Keratinocyte (primary cell): ENCODE data around the gene BATF2. TPM values are rescaled to one million over a fixed set of nuclear protein-coding genes. Genes with fewer than 3 reads are reported as not detected.

Experiments used
- DNase-seq: peaks from one replicate; pipeline ENCODE4 v3.0.0-alpha.2; 2011; ENCODE audit warnings: low read depth, missing footprints, low spot score
- FAIRE-seq: peaks from 2 replicates; lab custom pipeline; 2011; peaks lifted over from hg19 to GRCh38; lab: Jason Lieb, UNC
- H2AFZ ChIP-seq: 2 replicates; pipeline ENCODE4 v1.6.0; 2012; ENCODE audit warnings: low read length, control low read depth, inconsistent platforms; ENCODE audit not compliant: control insufficient read depth
- H3K27ac ChIP-seq: 2 replicates; pipeline ENCODE4 v1.5.1; 2011; ENCODE audit warnings: low read length; ENCODE audit not compliant: control insufficient read depth, insufficient read depth
- H3K27me3 ChIP-seq: 3 replicates; pipeline ENCODE4 v1.6.0; 2011; ENCODE audit warnings: low read length; ENCODE audit not compliant: control insufficient read depth, insufficient read depth; ENCODE audit errors: extremely low read depth
- H3K36me3 ChIP-seq, 2 experiments: 2 replicates in 1 of 2; 3 replicates in 1 of 2; pipeline ENCODE4 v1.5.1; 2011; ENCODE audit warnings: low read length in 2 of 2, mild to moderate bottlenecking in 1 of 2; ENCODE audit not compliant: control insufficient read depth in 2 of 2, insufficient read depth in 2 of 2; ENCODE audit errors: extremely low read depth in 1 of 2
- H3K4me1 ChIP-seq: 3 replicates; pipeline ENCODE4 v1.5.1; 2011; ENCODE audit warnings: low read length; ENCODE audit not compliant: control insufficient read depth, insufficient read depth; ENCODE audit errors: extremely low read depth
- H3K4me2 ChIP-seq: 3 replicates; pipeline ENCODE4 v1.6.0; 2011; ENCODE audit warnings: low read depth, low read length; ENCODE audit not compliant: control insufficient read depth, insufficient read depth; ENCODE audit errors: extremely low read depth
- H3K4me3 ChIP-seq, 3 experiments: fragments of 200-600 bp in 1 of 3; sonication (generic) in 1 of 3; 2 replicates in 2 of 3; 3 replicates in 1 of 3; pipeline ENCODE4 v1.5.1; 2011 to 2016; ENCODE audit warnings: low read length in 3 of 3, mild to moderate bottlenecking in 3 of 3, control low read depth in 2 of 3, inconsistent platforms in 1 of 3, low read depth in 1 of 3, mixed read lengths in 1 of 3, mixed run types in 1 of 3, moderate library complexity in 1 of 3; ENCODE audit not compliant: control insufficient read depth in 2 of 3, insufficient read depth in 2 of 3; ENCODE audit errors: extremely low read depth in 1 of 3
- H3K79me2 ChIP-seq: 2 replicates; pipeline ENCODE4 v1.6.0; 2012; ENCODE audit warnings: low read length; ENCODE audit not compliant: control insufficient read depth, insufficient read depth
- H3K9ac ChIP-seq: 3 replicates; pipeline ENCODE4 v1.6.0; 2011; ENCODE audit warnings: low read length; ENCODE audit not compliant: control insufficient read depth, insufficient read depth; ENCODE audit errors: extremely low read depth
- H3K9me1 ChIP-seq: 3 replicates; pipeline ENCODE4 v1.6.0; 2011; ENCODE audit warnings: low read length; ENCODE audit not compliant: control insufficient read depth, insufficient read depth; ENCODE audit errors: extremely low read depth
- H3K9me3 ChIP-seq: 2 replicates; pipeline ENCODE4 v1.5.1; 2012; ENCODE audit warnings: low read depth, low read length; ENCODE audit not compliant: control insufficient read depth
- H4K20me1 ChIP-seq: 3 replicates; pipeline ENCODE4 v1.6.0; 2011; ENCODE audit warnings: low read length; ENCODE audit not compliant: control insufficient read depth, insufficient read depth; ENCODE audit errors: extremely low read depth
- EZH2 ChIP-seq: IDR thresholded peaks from one replicate; pipeline ENCODE4 v1.6.1; 2012; ENCODE audit warnings: inconsistent platforms, mild to moderate bottlenecking, low read length, moderate library complexity
- dilution Hi-C: fragments of 300-500 bp; cut with MboI; formaldehyde crosslinking; loops from one replicate; pipeline ENCODE4 v1.7.0; 2020; ENCODE audit warnings: low sequenced_read_pairs; ENCODE audit not compliant: extremely low pct_ligation_motif_present
- polyA plus RNA-seq, 5 experiments: library from polyadenylated mRNA; depleted of rRNA in 3 of 5; stranded (reverse) in 3 of 5; stranded (forward) in 1 of 5; unstranded in 1 of 5; fragments of >200 nt; gene quantifications; 1 replicate in 1 of 5; 2 replicates in 3 of 5; 3 replicates in 1 of 5; pipeline versions ENCODE4 v1.2.1 to v1.2.3, GENCODE V29; 2011 to 2012; ENCODE audit warnings: missing spikeins in 2 of 5, low read depth in 1 of 5, low replicate concordance in 1 of 5
- small RNA-seq, 3 experiments: library from RNA; depleted of rRNA; stranded (forward); fragments of <200 nt; gene quantifications; one replicate each; pipeline ENCODE3, GENCODE V24; 2012; ENCODE audit warnings: low read depth in 3 of 3, low replicate concordance in 1 of 3; ENCODE audit not compliant: insufficient read length in 3 of 3
- TF ChIP-seq, protein P1 (sequence below), 3 experiments: IDR thresholded peaks in 1 of 3; conservative IDR thresholded peaks in 1 of 3; optimal IDR thresholded peaks in 1 of 3; 2 replicates in 2 of 3; 3 replicates in 1 of 3; pipeline versions ENCODE3 to v1.5.1; 2011; ENCODE audit warnings: low read length in 3 of 3, mild to moderate bottlenecking in 3 of 3, moderate library complexity in 2 of 3, control low read depth in 1 of 3, inconsistent platforms in 1 of 3; ENCODE audit not compliant: insufficient read depth in 2 of 3; ENCODE audit errors: extremely low read depth in 1 of 3

The BATF2 gene
- polyA plus RNA-seq, 1 donor (not counting 4 experiments of a cell fraction or from before 2014, with no cell fraction given): 0.10 TPM

DNA sequence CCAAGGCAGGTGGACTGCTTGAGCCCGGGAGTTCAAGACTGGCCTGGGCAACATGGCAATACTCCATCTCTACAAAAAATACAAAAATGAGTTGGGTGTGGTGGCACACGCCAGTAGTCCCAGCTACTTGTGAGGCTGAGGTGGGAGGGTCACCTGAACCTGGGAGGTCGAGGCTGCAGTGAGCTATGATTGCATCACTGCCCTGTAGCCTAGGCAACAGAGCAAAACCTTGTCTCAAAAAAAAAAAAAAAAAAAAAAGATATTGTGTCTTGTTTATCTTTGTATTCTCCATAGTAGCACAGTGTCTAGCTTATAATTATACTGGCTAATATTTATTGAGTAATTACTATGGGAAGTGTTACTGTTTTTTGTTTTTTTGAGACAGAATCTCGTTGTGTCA lies 45.2 kb downstream of the BATF2 start:
- FAIRE-seq (no peak), DNase-seq (no peak)
- H3K4me3 ChIP-seq: no peak overlapping the region
- TF ChIP-seq, protein P1, sequence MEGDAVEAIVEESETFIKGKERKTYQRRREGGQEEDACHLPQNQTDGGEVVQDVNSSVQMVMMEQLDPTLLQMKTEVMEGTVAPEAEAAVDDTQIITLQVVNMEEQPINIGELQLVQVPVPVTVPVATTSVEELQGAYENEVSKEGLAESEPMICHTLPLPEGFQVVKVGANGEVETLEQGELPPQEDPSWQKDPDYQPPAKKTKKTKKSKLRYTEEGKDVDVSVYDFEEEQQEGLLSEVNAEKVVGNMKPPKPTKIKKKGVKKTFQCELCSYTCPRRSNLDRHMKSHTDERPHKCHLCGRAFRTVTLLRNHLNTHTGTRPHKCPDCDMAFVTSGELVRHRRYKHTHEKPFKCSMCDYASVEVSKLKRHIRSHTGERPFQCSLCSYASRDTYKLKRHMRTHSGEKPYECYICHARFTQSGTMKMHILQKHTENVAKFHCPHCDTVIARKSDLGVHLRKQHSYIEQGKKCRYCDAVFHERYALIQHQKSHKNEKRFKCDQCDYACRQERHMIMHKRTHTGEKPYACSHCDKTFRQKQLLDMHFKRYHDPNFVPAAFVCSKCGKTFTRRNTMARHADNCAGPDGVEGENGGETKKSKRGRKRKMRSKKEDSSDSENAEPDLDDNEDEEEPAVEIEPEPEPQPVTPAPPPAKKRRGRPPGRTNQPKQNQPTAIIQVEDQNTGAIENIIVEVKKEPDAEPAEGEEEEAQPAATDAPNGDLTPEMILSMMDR (optimal IDR thresholded peaks at IDR 0.05 in 1 of 3, IDR thresholded peaks at IDR 0.05 in 1 of 3, conservative IDR thresholded peaks at IDR 0.05 in 1 of 3; ENCODE audit: extremely low read depth in 1 of 3, insufficient read depth in 2 of 3, low read length in 3 of 3): no peak
- H3K9ac ChIP-seq: no peak overlapping the region
- no peaks in the 10 kb centered on the region for H3K9me1 ChIP-seq
- no peak overlapping the region for H3K4me2 ChIP-seq
- no peak overlapping the region for H2AFZ ChIP-seq
- H3K27me3 ChIP-seq: no peaks in the 10 kb centered on the region
- dilution Hi-C loops: no loop called here
- no peaks in the 10 kb centered on the region for H3K36me3 ChIP-seq
- no peaks in the 10 kb centered on the region for H3K79me2 ChIP-seq
- no peak overlapping the region for H3K27ac ChIP-seq
- no peaks in the 10 kb centered on the region for H4K20me1 ChIP-seq
- H3K4me1 ChIP-seq: no peaks in the 10 kb centered on the region
- no peaks in the 10 kb centered on the region for H3K9me3 ChIP-seq

- Histone ChIP-seq H2AFZ (no peak overlapping the region), H3K27me3 (no peaks in the 10 kb centered on the region), H3K36me3 (no peaks in the 10 kb centered on the region), H3K4me3 (no peak overlapping the region), H3K4me1 (no peaks in the 10 kb centered on the region), H3K79me2 (no peaks in the 10 kb centered on the region), H4K20me1 (no peaks in the 10 kb centered on the region), H3K9me3 (no peaks in the 10 kb centered on the region), H3K9me1 (no peaks in the 10 kb centered on the region), H3K4me2 (no peak overlapping the region), H3K9ac (no peak overlapping the region), H3K27ac (no peak overlapping the region)
- FAIRE-seq (no peak), DNase-seq (no peak)
- TF ChIP-seq, protein P1 (optimal IDR thresholded peaks at IDR 0.05 in 1 of 3, IDR thresholded peaks at IDR 0.05 in 1 of 3, conservative IDR thresholded peaks at IDR 0.05 in 1 of 3; ENCODE audit: extremely low read depth in 1 of 3, insufficient read depth in 2 of 3, low read length in 3 of 3): no peak
- no peak for TF ChIP-seq EZH2
- dilution Hi-C loops: no loop called here
Observed at GRCh38 chr11:64947208-64947814, 49.5 kb downstream of the BATF2 start.

Small RNAs within 50 kb of the gene (small RNA-seq; reads per million reads assigned to genes)
- gene MIR6879 (0 reads per million in 3 experiments), gene SNX15 (0 to 0.33 (median 0) reads per million in 3 experiments)

Other genes starting within 250 kb of the BATF2 start
- gene PYGM, start 237.0 kb downstream of the BATF2 start, polyA plus RNA-seq: 0.05 to 0.14 TPM in 2 of 3 replicates, not detected in the other
- 34.3 to 153 TPM (median 54.5 TPM) in 3 replicates for gene SF1, start 218.4 kb downstream of the BATF2 start, polyA plus RNA-seq
- 6.7 to 12.5 TPM (median 10.7 TPM) in 3 replicates for gene MAP4K2, start 193.8 kb downstream of the BATF2 start, polyA plus RNA-seq
- gene MEN1, start 186.4 kb downstream of the BATF2 start, polyA plus RNA-seq: 14.2 to 19.1 TPM (median 18.2 TPM) in 3 replicates
- 2.2 to 4.0 TPM (median 2.5 TPM) in 3 replicates for gene CDC42BPG, start 152.3 kb downstream of the BATF2 start, polyA plus RNA-seq
- 73.9 to 192 TPM (median 75.6 TPM) in 3 replicates for gene EHD1, start 118.3 kb downstream of the BATF2 start, polyA plus RNA-seq
- 2.4 to 5.7 TPM (median 4.5 TPM) in 3 replicates for gene ATG2A, start 79.8 kb downstream of the BATF2 start, polyA plus RNA-seq
- 13.7 to 20.6 TPM (median 16.4 TPM) in 3 replicates for gene PPP2R5B, start 72.3 kb downstream of the BATF2 start, polyA plus RNA-seq
- gene GPHA2, start 61.1 kb downstream of the BATF2 start, polyA plus RNA-seq: 0.08 TPM in 1 of 3 replicates, not detected in the others
- gene MAJIN, start 24.9 kb downstream of the BATF2 start, polyA plus RNA-seq: 0.09 TPM in 1 of 3 replicates, not detected in the others
- gene ARL2, start 17.2 kb upstream of the BATF2 start, polyA plus RNA-seq: 77.8 to 89.0 TPM (median 77.8 TPM) in 3 replicates
- gene SNX15, start 30.5 kb upstream of the BATF2 start, polyA plus RNA-seq: 1.8 to 11.2 TPM (median 8.3 TPM) in 3 replicates
- 4.9 to 7.3 TPM (median 5.8 TPM) in 3 replicates for gene SAC3D1, start 44.2 kb upstream of the BATF2 start, polyA plus RNA-seq
- 1.9 to 3.2 TPM (median 2.3 TPM) in 3 replicates for gene NAALADL1, start 61.6 kb upstream of the BATF2 start, polyA plus RNA-seq
- gene CDCA5, start 87.1 kb upstream of the BATF2 start, polyA plus RNA-seq: 1.9 to 10.4 TPM (median 8.0 TPM) in 3 replicates
- gene ZFPL1, start 87.3 kb upstream of the BATF2 start, polyA plus RNA-seq: 15.0 to 28.3 TPM (median 18.6 TPM) in 3 replicates
- gene VPS51, start 99.2 kb upstream of the BATF2 start, polyA plus RNA-seq: 28.8 to 64.0 TPM (median 43.1 TPM) in 3 replicates
- 9.7 to 12.6 TPM (median 10.7 TPM) in 3 replicates for gene TM7SF2, start 114.9 kb upstream of the BATF2 start, polyA plus RNA-seq
- 2.6 to 6.6 TPM (median 3.4 TPM) in 3 replicates for gene ZNHIT2, start 120.7 kb upstream of the BATF2 start, polyA plus RNA-seq
- gene FAU, start 125.2 kb upstream of the BATF2 start, polyA plus RNA-seq: 328 to 452 TPM (median 425 TPM) in 3 replicates
- gene MRPL49, start 125.3 kb upstream of the BATF2 start, polyA plus RNA-seq: 46.3 to 67.7 TPM (median 49.6 TPM) in 3 replicates
- 10.0 to 25.4 TPM (median 10.8 TPM) in 3 replicates for gene SYVN1, start 137.5 kb upstream of the BATF2 start, polyA plus RNA-seq
- gene SPDYC, start 173.3 kb upstream of the BATF2 start, polyA plus RNA-seq: not detected in 3 replicates
- 250 to 300 TPM (median 284 TPM) in 3 replicates for gene CAPN1, start 185.0 kb upstream of the BATF2 start, polyA plus RNA-seq